HuH-7 (cell line): ENCODE measurements around the gene INO80C.

Experiments used
- DNase-seq: peaks from one replicate; pipeline ENCODE4 v3.0.0; 2011; ENCODE audit warnings: low spot score

Gene INO80C

GRCh38 chr18:35513181-35513936 lies 15.6 kb upstream of the INO80C start:
- DNase-seq = no peak

- no peak for DNase-seq
These were observed 15.0 kb upstream of the INO80C start for GRCh38 chr18:35512761-35513160.

- DNase-seq = no peak
These were observed 14.1 kb upstream of the INO80C start for GRCh38 chr18:35511833-35512232.

- no peak for DNase-seq
These were observed 13.7 kb upstream of the INO80C start for GRCh38 chr18:35511428-35511827.

GRCh38 chr18:35510076-35510651 lies 12.4 kb upstream of the INO80C start:
- no peak for DNase-seq

GRCh38 chr18:35508746-35509338 lies 11.1 kb upstream of the INO80C start:
- no peak for DNase-seq

- DNase-seq = no peak
These were observed 10.3 kb upstream of the INO80C start for GRCh38 chr18:35508030-35508429.

GRCh38 chr18:35507623-35508022 lies 9.9 kb upstream of the INO80C start:
- DNase-seq = no peak

GRCh38 chr18:35507192-35507591 lies 9.4 kb upstream of the INO80C start:
- DNase-seq = no peak

- DNase-seq = no peak
These were observed 8.4 kb upstream of the INO80C start for GRCh38 chr18:35506024-35506712.

- no peak for DNase-seq
These were observed 7.2 kb upstream of the INO80C start for GRCh38 chr18:35504996-35505395.

- no peak for DNase-seq
These were observed 4.3 kb upstream of the INO80C start for GRCh38 chr18:35502052-35502451.

GRCh38 chr18:35501369-35501768 lies 3.6 kb upstream of the INO80C start:
- no peak for DNase-seq

- no peak for DNase-seq
These were observed 2.4 kb upstream of the INO80C start for GRCh38 chr18:35500113-35500512.

GRCh38 chr18:35497027-35497369 lies 762 bp downstream of the INO80C start:
- DNase-seq = no peak

GRCh38 chr18:35495536-35496314 lies 2.0 kb downstream of the INO80C start:
- DNase-seq = no peak

GRCh38 chr18:35494251-35495220 lies 3.2 kb downstream of the INO80C start:
- DNase-seq = no peak

GRCh38 chr18:35491700-35492077 lies 6.1 kb downstream of the INO80C start:
- DNase-seq = no peak

- no peak for DNase-seq
These were observed 6.7 kb downstream of the INO80C start for GRCh38 chr18:35490894-35491699.

- no peak for DNase-seq
These were observed 7.8 kb downstream of the INO80C start for GRCh38 chr18:35489913-35490490.
